SK-N-SH (cell line): Measurements from ENCODE around the gene CDH13. TPM values are rescaled to one million over a fixed set of nuclear protein-coding genes. Genes with fewer than 3 reads are reported as not detected.

Source experiments
- CTCF ChIA-PET: fragments of 300-600, 350-600 bp; formaldehyde crosslinking; extraction: SDS; loops from one replicate; lab custom pipeline; 2021; lab: Yijun Ruan, JAX
- POLR2A ChIA-PET: fragments of 350-600 bp; sonication (Branson Sonifier 250); formaldehyde crosslinking; extraction: SDS; loops from one replicate; lab custom pipeline; 2020; ENCODE audit warnings: antibody characterized with exemption, inconsistent platforms; lab: Yijun Ruan, JAX
- DNase-seq: peaks from one replicate; pipeline ENCODE4 v3.0.0; 2012
- H2AFZ ChIP-seq: fragments of 200-600 bp; sonication (generic); 2 replicates; pipeline ENCODE4 v1.8.1; 2016; ENCODE audit warnings: antibody characterized with exemption, mild to moderate bottlenecking, low read depth
- H3F3A ChIP-seq: fragments of 200-600 bp; sonication (generic); replicated peaks from 2 replicates; pipeline ENCODE3; 2016; ENCODE audit warnings: antibody characterized with exemption, mild to moderate bottlenecking; ENCODE audit not compliant: insufficient read depth
- H3K27ac ChIP-seq, 2 experiments: fragments of 200-500 bp in 1 of 2; fragments of 200-600 bp in 1 of 2; sonication (Bioruptor generic) in 1 of 2; sonication (generic), shearing (Covaris generic) in 1 of 2; 2 replicates each; pipeline versions ENCODE4 v1.5.1 to v1.6.1; 2014 to 2016; ENCODE audit warnings: low read depth in 2 of 2, inconsistent platforms in 1 of 2, low read length in 1 of 2, mild to moderate bottlenecking in 1 of 2, mixed read lengths in 1 of 2
- H3K27me3 ChIP-seq: fragments of 200-600 bp; sonication (generic), shearing (Covaris generic); 2 replicates; pipeline ENCODE4 v1.6.1; 2016; ENCODE audit warnings: mixed run types; ENCODE audit not compliant: insufficient read depth
- H3K36me3 ChIP-seq, 2 experiments: fragments of 200-500 bp in 1 of 2; fragments of 200-600 bp in 1 of 2; sonication (Bioruptor generic) in 1 of 2; sonication (generic) in 1 of 2; replicated peaks in 1 of 2; 2 replicates each; pipeline versions ENCODE3 to v1.5.1; 2014 to 2016; ENCODE audit warnings: low read length in 1 of 2, mild to moderate bottlenecking in 1 of 2; ENCODE audit not compliant: insufficient read depth in 2 of 2, control insufficient read depth in 1 of 2
- H3K4me1 ChIP-seq, 2 experiments: fragments of 200-500 bp in 1 of 2; fragments of 200-600 bp in 1 of 2; sonication (Bioruptor generic) in 1 of 2; sonication (generic), shearing (Covaris generic) in 1 of 2; 2 replicates each; pipeline versions ENCODE4 v1.5.1 to v1.6.1; 2014 to 2016; ENCODE audit warnings: low read depth in 1 of 2, low read length in 1 of 2, mixed run types in 1 of 2; ENCODE audit not compliant: insufficient read depth in 2 of 2, control insufficient read depth in 1 of 2
- H3K4me2 ChIP-seq: fragments of 200-600 bp; sonication (generic), shearing (Covaris generic); 2 replicates; pipeline ENCODE4 v1.6.1; 2017; ENCODE audit warnings: mixed run types
- H3K4me3 ChIP-seq, 2 experiments: fragments of 200-500 bp in 1 of 2; fragments of 200-600 bp in 1 of 2; sonication (Bioruptor generic) in 1 of 2; sonication (generic), shearing (Covaris generic) in 1 of 2; 2 replicates each; pipeline versions ENCODE4 v1.5.1 to v1.8.1; 2014 to 2016; ENCODE audit warnings: low read depth in 2 of 2, inconsistent platforms in 1 of 2, low read length in 1 of 2, mild to moderate bottlenecking in 1 of 2, mixed read lengths in 1 of 2, moderate library complexity in 1 of 2
- H3K79me2 ChIP-seq: fragments of 200-600 bp; sonication (generic); 2 replicates; pipeline ENCODE4 v1.8.1; 2017; ENCODE audit warnings: mild to moderate bottlenecking; ENCODE audit not compliant: insufficient read depth
- H3K9ac ChIP-seq: fragments of 200-600 bp; sonication (generic); 2 replicates; pipeline ENCODE4 v1.6.1; 2017; ENCODE audit warnings: mixed run types
- H3K9me2 ChIP-seq: fragments of 200-600 bp; sonication (generic); 2 replicates; pipeline ENCODE4 v1.6.1; 2017; ENCODE audit warnings: mixed run types
- H3K9me3 ChIP-seq: fragments of 200-600 bp; sonication (generic); 2 replicates; pipeline ENCODE4 v1.6.1; 2017; ENCODE audit warnings: mixed run types, mild to moderate bottlenecking, moderate library complexity
- H4K20me1 ChIP-seq: fragments of 200-600 bp; sonication (generic); 2 replicates; pipeline ENCODE4 v1.6.1; 2017; ENCODE audit warnings: mild to moderate bottlenecking, mixed run types; ENCODE audit not compliant: insufficient read depth
- FOSL2 ChIP-seq: IDR thresholded peaks from 2 replicates; pipeline ENCODE4 v1.4.0; 2012; ENCODE audit warnings: low read depth, mild to moderate bottlenecking, moderate library complexity, borderline replicate concordance
- FOXJ3 ChIP-seq: sonication (generic); formaldehyde crosslinking; IDR thresholded peaks from 2 replicates; pipeline ENCODE4 v1.5.1; 2020; ENCODE audit warnings: mild to moderate bottlenecking, missing genetic modification reagents
- NFIC ChIP-seq: IDR thresholded peaks from 2 replicates; pipeline ENCODE4 v1.4.0; 2012; ENCODE audit warnings: borderline replicate concordance
- POLR2AphosphoS5 ChIP-seq: IDR thresholded peaks from 2 replicates; pipeline ENCODE4 v1.6.1; 2012; ENCODE audit warnings: low read depth, low read length
- RCOR1 ChIP-seq: fragments of 150-350 bp; IDR thresholded peaks from 2 replicates; pipeline ENCODE4 v1.6.1; 2017; ENCODE audit warnings: antibody characterized with exemption, low read length
- RXRA ChIP-seq: IDR thresholded peaks from 2 replicates; pipeline ENCODE4 v1.4.0; 2012; ENCODE audit warnings: low read depth, mild to moderate bottlenecking, borderline replicate concordance
- SIN3A ChIP-seq: IDR thresholded peaks from 2 replicates; pipeline ENCODE4 v1.6.1; 2012; ENCODE audit warnings: low read depth, mild to moderate bottlenecking, low read length, moderate library complexity, borderline replicate concordance
- SMC3 ChIP-seq: IDR thresholded peaks from 2 replicates; pipeline ENCODE4 v1.6.1; 2012; ENCODE audit warnings: low read depth, low read length, improper control_type of control experiment
- WGBS: methylation state at CpG from one replicate; pipeline ENCODE4 v1.1.6; 2017; ENCODE audit warnings: low lambda C conversion rate; 5-methylcytosine and 5-hydroxymethylcytosine counted together
- polyA plus RNA-seq, 3 experiments: library from polyadenylated mRNA; depleted of rRNA; stranded (reverse); fragments of >200 nt; gene quantifications; 2 replicates each; pipeline ENCODE4 v1.2.3, GENCODE V29; 2012
- TF ChIP-seq, protein P1 (sequence below): IDR thresholded peaks from 2 replicates; pipeline ENCODE4 v1.4.0; 2012; ENCODE audit warnings: low read depth, borderline replicate concordance
- TF ChIP-seq, protein P2 (sequence below): fragments of 150-350 bp; IDR thresholded peaks from 2 replicates; pipeline ENCODE4 v1.6.1; 2017; ENCODE audit warnings: antibody characterized with exemption, low read length, low read depth, borderline replicate concordance
- TF ChIP-seq, protein P3 (sequence below): IDR thresholded peaks from 2 replicates; pipeline ENCODE4 v1.4.0; 2012; ENCODE audit warnings: low read depth
- TF ChIP-seq, protein P4 (sequence below): IDR thresholded peaks from 2 replicates; pipeline ENCODE4 v1.6.1; 2012; ENCODE audit warnings: mild to moderate bottlenecking, low read depth, low read length, moderate library complexity
- TF ChIP-seq, protein P5 (sequence below): IDR thresholded peaks from 2 replicates; pipeline ENCODE4 v1.4.0; 2012; ENCODE audit warnings: low read depth, borderline replicate concordance

CDH13 gene
- polyA plus RNA-seq, 1 of the 3 experiments (the other 2 are of a cell fraction) = 93.0 TPM

DNA sequence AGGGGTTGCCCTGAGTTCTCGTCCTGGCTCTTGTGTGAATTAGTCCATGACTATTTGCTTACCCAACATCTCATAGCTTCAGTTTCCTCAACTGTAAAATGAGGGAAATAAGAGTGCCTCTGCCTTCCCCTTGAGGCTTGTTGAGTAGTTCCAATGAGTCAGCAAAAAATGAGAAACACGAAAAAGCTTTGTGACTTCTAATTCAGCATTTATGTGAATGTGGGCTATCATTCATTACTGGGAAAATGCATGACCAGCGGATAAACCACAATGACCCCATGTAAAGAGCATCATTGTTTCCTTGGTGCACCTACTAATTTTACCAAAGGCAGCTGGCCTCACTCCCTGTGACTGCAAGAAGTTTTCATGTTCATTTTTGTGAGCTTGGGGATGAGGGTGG, 806.4 kb downstream of the CDH13 start:
- TF ChIP-seq, protein P1, sequence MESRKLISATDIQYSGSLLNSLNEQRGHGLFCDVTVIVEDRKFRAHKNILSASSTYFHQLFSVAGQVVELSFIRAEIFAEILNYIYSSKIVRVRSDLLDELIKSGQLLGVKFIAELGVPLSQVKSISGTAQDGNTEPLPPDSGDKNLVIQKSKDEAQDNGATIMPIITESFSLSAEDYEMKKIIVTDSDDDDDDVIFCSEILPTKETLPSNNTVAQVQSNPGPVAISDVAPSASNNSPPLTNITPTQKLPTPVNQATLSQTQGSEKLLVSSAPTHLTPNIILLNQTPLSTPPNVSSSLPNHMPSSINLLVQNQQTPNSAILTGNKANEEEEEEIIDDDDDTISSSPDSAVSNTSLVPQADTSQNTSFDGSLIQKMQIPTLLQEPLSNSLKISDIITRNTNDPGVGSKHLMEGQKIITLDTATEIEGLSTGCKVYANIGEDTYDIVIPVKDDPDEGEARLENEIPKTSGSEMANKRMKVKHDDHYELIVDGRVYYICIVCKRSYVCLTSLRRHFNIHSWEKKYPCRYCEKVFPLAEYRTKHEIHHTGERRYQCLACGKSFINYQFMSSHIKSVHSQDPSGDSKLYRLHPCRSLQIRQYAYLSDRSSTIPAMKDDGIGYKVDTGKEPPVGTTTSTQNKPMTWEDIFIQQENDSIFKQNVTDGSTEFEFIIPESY = no peak
- no peak for TF ChIP-seq FOSL2
- Histone ChIP-seq H3K36me3 (no peaks in the 10 kb centered on the region), H3K9ac (no peak overlapping the region), H3K4me2 (no peak overlapping the region), H3F3A (no peaks in the 10 kb centered on the region), H3K79me2 (no peaks in the 10 kb centered on the region), H3K4me3 (no peak overlapping the region), H3K27me3 (no peaks in the 10 kb centered on the region), H3K4me1 (no peaks in the 10 kb centered on the region), H2AFZ (no peak overlapping the region), H3K9me2 (no peaks in the 10 kb centered on the region), H4K20me1 (no peaks in the 10 kb centered on the region), H3K9me3 (no peaks in the 10 kb centered on the region), H3K27ac (no peak overlapping the region)
- DNase-seq = no peak
- POLR2A ChIA-PET = no interaction called here
- CTCF ChIA-PET = no interaction called here
- 13% methylated on average over 3 of the region's 3 CpGs for WGBS

DNA sequence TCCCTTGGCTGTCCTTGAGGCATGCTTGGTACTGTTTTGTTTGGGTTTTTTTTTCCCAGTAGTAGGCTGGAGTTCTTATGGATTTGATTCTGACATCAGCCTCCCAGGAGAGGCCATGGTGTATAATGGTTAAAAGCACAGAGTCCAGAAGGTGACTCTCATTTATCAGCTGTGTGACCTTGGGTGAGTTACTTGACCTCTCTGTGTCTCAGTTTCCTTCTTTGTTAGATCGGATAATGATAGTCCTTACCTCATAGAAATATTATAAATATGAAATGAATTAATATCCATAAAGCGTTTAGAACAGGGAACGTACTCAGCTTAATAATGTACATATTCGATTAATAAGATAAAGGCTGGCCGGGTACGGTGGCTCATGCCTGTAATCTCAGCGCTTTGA, 810.3 kb downstream of the CDH13 start:
- 57% methylated on average over 7 of the region's 7 CpGs for WGBS
- Histone ChIP-seq H2AFZ (no peak overlapping the region), H3K4me2 (no peak overlapping the region), H3K9me2 (no peaks in the 10 kb centered on the region), H3K27me3 (no peaks in the 10 kb centered on the region), H3K9ac (no peak overlapping the region), H3K4me1 (no peaks in the 10 kb centered on the region), H3K36me3 (no peaks in the 10 kb centered on the region), H3K79me2 (no peaks in the 10 kb centered on the region), H3K27ac (no peak overlapping the region), H3K9me3 (no peaks in the 10 kb centered on the region), H3F3A (peaks cover 6% of the 10 kb centered on the region), H4K20me1 (no peaks in the 10 kb centered on the region), H3K4me3 (no peak overlapping the region)
- TF ChIP-seq, protein P2, sequence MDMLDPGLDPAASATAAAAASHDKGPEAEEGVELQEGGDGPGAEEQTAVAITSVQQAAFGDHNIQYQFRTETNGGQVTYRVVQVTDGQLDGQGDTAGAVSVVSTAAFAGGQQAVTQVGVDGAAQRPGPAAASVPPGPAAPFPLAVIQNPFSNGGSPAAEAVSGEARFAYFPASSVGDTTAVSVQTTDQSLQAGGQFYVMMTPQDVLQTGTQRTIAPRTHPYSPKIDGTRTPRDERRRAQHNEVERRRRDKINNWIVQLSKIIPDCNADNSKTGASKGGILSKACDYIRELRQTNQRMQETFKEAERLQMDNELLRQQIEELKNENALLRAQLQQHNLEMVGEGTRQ = no peak
- TF ChIP-seq SIN3A = no peak
- no peak for TF ChIP-seq SMC3
- TF ChIP-seq FOXJ3 (CRISPR knock-in tag) = no peak
- no peak for TF ChIP-seq RXRA
- ChIA-PET POLR2A (no interaction called here), CTCF (interaction anchor here (1.1 kb wide), 2 partner anchors 9 to 29 kb away, joined by 3 to 4 read pairs; no protein-coding TSS in a partner anchor)
- no peak for DNase-seq

DNA sequence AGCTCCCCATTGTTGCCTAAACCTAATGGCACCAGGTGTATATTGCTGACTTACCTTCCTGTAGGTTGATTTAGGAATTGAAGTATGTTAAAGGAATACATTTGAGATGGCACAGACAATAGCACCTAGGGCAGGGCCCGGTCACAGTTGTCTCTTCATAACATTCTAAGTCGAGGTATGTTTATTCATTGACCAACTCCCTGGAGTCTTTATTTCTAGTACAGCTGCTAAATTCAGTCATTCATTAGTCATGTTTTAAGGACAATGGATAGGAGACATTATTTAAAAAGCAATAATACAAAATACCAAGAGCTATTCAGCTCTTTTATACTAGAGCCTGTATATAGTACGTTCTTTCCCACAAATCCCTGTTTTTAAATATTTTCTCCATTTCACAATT, 811.6 kb downstream of the CDH13 start:
- Histone ChIP-seq H3K79me2 (no peaks in the 10 kb centered on the region), H3K9me2 (no peaks in the 10 kb centered on the region), H3K9me3 (no peaks in the 10 kb centered on the region), H3K9ac (no peak overlapping the region), H3F3A (peaks cover 6% of the 10 kb centered on the region), H3K4me2 (no peak overlapping the region), H4K20me1 (no peaks in the 10 kb centered on the region), H3K27me3 (no peaks in the 10 kb centered on the region), H2AFZ (no peak overlapping the region), H3K36me3 (no peaks in the 10 kb centered on the region), H3K4me3 (no peak overlapping the region), H3K27ac (no peak overlapping the region), H3K4me1 (no peaks in the 10 kb centered on the region)
- POLR2A ChIA-PET = no interaction called here
- WGBS = 26% methylated on average over 3 of the region's 3 CpGs
- CTCF ChIA-PET = interaction anchor here (1.3 kb wide), 1 partner anchor 9 kb away, joined by 7 read pairs; no protein-coding TSS in a partner anchor
- no peak for DNase-seq
- TF ChIP-seq, protein P3, sequence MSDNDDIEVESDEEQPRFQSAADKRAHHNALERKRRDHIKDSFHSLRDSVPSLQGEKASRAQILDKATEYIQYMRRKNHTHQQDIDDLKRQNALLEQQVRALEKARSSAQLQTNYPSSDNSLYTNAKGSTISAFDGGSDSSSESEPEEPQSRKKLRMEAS = no peak
- TF ChIP-seq RCOR1 (no peak), POLR2AphosphoS5 (no peak), SIN3A (no peak), NFIC (no peak)
- TF ChIP-seq, protein P4, sequence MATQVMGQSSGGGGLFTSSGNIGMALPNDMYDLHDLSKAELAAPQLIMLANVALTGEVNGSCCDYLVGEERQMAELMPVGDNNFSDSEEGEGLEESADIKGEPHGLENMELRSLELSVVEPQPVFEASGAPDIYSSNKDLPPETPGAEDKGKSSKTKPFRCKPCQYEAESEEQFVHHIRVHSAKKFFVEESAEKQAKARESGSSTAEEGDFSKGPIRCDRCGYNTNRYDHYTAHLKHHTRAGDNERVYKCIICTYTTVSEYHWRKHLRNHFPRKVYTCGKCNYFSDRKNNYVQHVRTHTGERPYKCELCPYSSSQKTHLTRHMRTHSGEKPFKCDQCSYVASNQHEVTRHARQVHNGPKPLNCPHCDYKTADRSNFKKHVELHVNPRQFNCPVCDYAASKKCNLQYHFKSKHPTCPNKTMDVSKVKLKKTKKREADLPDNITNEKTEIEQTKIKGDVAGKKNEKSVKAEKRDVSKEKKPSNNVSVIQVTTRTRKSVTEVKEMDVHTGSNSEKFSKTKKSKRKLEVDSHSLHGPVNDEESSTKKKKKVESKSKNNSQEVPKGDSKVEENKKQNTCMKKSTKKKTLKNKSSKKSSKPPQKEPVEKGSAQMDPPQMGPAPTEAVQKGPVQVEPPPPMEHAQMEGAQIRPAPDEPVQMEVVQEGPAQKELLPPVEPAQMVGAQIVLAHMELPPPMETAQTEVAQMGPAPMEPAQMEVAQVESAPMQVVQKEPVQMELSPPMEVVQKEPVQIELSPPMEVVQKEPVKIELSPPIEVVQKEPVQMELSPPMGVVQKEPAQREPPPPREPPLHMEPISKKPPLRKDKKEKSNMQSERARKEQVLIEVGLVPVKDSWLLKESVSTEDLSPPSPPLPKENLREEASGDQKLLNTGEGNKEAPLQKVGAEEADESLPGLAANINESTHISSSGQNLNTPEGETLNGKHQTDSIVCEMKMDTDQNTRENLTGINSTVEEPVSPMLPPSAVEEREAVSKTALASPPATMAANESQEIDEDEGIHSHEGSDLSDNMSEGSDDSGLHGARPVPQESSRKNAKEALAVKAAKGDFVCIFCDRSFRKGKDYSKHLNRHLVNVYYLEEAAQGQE = no peak
- TF ChIP-seq, protein P5, sequence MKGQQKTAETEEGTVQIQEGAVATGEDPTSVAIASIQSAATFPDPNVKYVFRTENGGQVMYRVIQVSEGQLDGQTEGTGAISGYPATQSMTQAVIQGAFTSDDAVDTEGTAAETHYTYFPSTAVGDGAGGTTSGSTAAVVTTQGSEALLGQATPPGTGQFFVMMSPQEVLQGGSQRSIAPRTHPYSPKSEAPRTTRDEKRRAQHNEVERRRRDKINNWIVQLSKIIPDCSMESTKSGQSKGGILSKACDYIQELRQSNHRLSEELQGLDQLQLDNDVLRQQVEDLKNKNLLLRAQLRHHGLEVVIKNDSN = no peak
